NCI-H345 treated with DMSO at 0.1 percent for 48 hours (cell line): ENCODE data around the gene ZBTB22.
"Not testable (repeated sequence)": the region's sequence is repeated elsewhere in the genome, so short reads cannot be mapped to it uniquely, and the experiment has no call there.

ENCODE experiments used
- DNase-seq: peaks from one replicate; lab custom pipeline; 2025; ENCODE audit not compliant: unreplicated experiment; lab: John Stamatoyannopoulos, UW

Gene ZBTB22

GRCh38 chr6:33279971-33280511 is 37.5 kb downstream of the ZBTB22 start:
- no peak for DNase-seq

GRCh38 chr6:33279257-33279695 is 38.3 kb downstream of the ZBTB22 start:
- no peak for DNase-seq

- no peak for DNase-seq
Observed at GRCh38 chr6:33278810-33279209, 38.7 kb downstream of the ZBTB22 start.

GRCh38 chr6:33278392-33278741 is 39.2 kb downstream of the ZBTB22 start:
- no peak for DNase-seq

- DNase-seq: no peak
Observed at GRCh38 chr6:33277663-33278391, 39.7 kb downstream of the ZBTB22 start.

GRCh38 chr6:33276864-33277662 is 40.5 kb downstream of the ZBTB22 start, which contains the start of gene B3GALT4:
Gene B3GALT4, plus strand, starts transcription at chr6:33277123. Its CDS starts 297 bp downstream, at chr6:33277420.
- DNase-seq: peak; percentile 61

GRCh38 chr6:33276581-33276863 is 41.0 kb downstream of the ZBTB22 start:
- DNase-seq: no peak

GRCh38 chr6:33275795-33276580 is 41.6 kb downstream of the ZBTB22 start:
- not testable (repeated sequence) for DNase-seq

- no peak for DNase-seq
Observed at GRCh38 chr6:33273924-33274902, 43.3 kb downstream of the ZBTB22 start.

GRCh38 chr6:33273129-33273923 is 44.2 kb downstream of the ZBTB22 start:
- DNase-seq: no peak

GRCh38 chr6:33272275-33273128 is 45.0 kb downstream of the ZBTB22 start:
- DNase-seq: no peak

- peak; percentile 96 for DNase-seq
Observed at GRCh38 chr6:33271468-33272274, 45.9 kb downstream of the ZBTB22 start, which contains the start of the genes RPS18 and VPS52. Gene RPS18, plus strand, starts transcription at chr6:33272075. Its CDS starts 45 bp downstream, at chr6:33272120. Gene VPS52, minus strand, starts transcription at chr6:33271876. Its CDS starts 201 bp downstream, at chr6:33271675.

- no peak for DNase-seq
Observed at GRCh38 chr6:33271117-33271467, 46.5 kb downstream of the ZBTB22 start.
